AG04450 (cell line): ENCODE data around the gene RASSF10. TPM values are rescaled to one million over a fixed set of nuclear protein-coding genes. Genes with fewer than 3 reads are reported as not detected.

Experiments
- CTCF ChIA-PET: fragments of 300-600, 350-600 bp; formaldehyde crosslinking; extraction: SDS; loops from one replicate; lab custom pipeline; 2022; ENCODE audit warnings: antibody characterized with exemption, inconsistent platforms; lab: Charles Lee
- POLR2A ChIA-PET: fragments of 350-600 bp; formaldehyde crosslinking; extraction: SDS; loops from one replicate; lab custom pipeline; 2021; ENCODE audit warnings: antibody characterized with exemption, inconsistent platforms; lab: Yijun Ruan, JAX
- DNase-seq: peaks from one replicate; pipeline ENCODE4 v3.0.0-alpha.2; 2011; ENCODE audit warnings: low read depth, low spot score
- H3K27ac ChIP-seq: one replicate; pipeline ENCODE4 v1.5.1; 2012; ENCODE audit warnings: low read depth, low read length, control low read depth
- H3K27me3 ChIP-seq: one replicate; pipeline ENCODE4 v1.6.0; 2012; ENCODE audit warnings: low read length; ENCODE audit not compliant: control insufficient read depth, insufficient read depth
- H3K4me3 ChIP-seq: 2 replicates; pipeline ENCODE4 v1.5.1; 2011; ENCODE audit warnings: mild to moderate bottlenecking, low read depth, low read length, control low read depth
- H3K9me3 ChIP-seq: 2 replicates; pipeline ENCODE4 v1.5.1; 2012; ENCODE audit warnings: low read length; ENCODE audit not compliant: control insufficient read depth, insufficient read depth
- polyA plus RNA-seq: library from polyadenylated mRNA; depleted of rRNA; stranded (reverse); fragments of >200 nt; gene quantifications from 2 replicates; pipeline ENCODE4 v1.2.3, GENCODE V29; 2011
- TF ChIP-seq, protein P1 (sequence below): IDR thresholded peaks from 2 replicates; pipeline ENCODE4 v1.5.1; 2011; ENCODE audit warnings: low read depth, low read length, control low read depth, inconsistent platforms

RASSF10 gene
- polyA plus RNA-seq, 1 experiment, result not detected

DNA sequence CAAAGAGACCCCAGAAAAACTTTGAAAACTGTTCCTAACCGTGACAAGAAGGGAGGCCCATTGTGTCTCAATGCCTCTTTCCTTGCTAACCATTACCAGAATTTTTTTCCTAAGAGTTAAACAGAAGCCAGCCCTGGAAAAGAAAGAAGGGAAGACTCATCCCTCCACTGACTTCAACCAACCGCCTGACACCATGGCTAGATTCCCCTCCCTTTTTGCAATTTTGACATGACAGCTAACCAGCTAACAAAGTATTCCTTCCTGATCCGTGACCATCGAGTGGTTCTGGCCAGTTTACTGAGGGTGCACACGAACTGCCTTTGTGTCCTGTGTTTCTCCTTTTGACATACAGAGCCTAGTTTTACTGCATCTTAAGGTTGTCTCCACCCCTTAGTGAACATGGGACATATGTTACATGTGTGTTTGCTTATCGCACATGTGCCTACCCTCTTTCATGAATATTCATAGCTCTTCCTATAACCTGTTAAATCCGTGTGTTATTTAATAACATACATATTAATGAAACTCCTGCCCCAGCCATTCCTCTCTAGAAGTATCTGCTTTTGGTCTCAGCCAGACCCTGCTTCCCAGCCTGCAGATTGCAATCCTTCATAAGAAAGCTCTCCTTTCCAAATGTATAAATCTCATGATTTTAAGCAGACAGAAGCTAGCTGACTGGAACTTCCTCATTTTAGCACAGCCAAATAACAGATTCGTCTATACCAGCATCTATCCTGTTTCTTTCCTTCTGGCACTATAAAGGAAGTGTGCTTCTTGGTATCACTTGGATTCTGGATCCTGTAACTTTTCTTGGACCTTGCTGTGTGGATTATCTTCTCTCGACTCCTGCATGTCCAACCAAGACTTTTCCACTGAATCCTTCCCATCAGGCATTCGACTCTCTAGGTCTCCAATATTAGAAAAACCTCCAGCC, 37.8 kb downstream of the RASSF10 start:
- peaks cover 50% of the 10 kb centered on the region for H3K27me3 ChIP-seq
- H3K4me3 ChIP-seq, result no peak overlapping the region
- ChIA-PET POLR2A (no interaction called here), CTCF (no interaction called here)
- no peaks in the 10 kb centered on the region for H3K9me3 ChIP-seq
- no peak for DNase-seq
- no peak overlapping the region for H3K27ac ChIP-seq
- TF ChIP-seq, protein P1, sequence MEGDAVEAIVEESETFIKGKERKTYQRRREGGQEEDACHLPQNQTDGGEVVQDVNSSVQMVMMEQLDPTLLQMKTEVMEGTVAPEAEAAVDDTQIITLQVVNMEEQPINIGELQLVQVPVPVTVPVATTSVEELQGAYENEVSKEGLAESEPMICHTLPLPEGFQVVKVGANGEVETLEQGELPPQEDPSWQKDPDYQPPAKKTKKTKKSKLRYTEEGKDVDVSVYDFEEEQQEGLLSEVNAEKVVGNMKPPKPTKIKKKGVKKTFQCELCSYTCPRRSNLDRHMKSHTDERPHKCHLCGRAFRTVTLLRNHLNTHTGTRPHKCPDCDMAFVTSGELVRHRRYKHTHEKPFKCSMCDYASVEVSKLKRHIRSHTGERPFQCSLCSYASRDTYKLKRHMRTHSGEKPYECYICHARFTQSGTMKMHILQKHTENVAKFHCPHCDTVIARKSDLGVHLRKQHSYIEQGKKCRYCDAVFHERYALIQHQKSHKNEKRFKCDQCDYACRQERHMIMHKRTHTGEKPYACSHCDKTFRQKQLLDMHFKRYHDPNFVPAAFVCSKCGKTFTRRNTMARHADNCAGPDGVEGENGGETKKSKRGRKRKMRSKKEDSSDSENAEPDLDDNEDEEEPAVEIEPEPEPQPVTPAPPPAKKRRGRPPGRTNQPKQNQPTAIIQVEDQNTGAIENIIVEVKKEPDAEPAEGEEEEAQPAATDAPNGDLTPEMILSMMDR, result no peak

DNA sequence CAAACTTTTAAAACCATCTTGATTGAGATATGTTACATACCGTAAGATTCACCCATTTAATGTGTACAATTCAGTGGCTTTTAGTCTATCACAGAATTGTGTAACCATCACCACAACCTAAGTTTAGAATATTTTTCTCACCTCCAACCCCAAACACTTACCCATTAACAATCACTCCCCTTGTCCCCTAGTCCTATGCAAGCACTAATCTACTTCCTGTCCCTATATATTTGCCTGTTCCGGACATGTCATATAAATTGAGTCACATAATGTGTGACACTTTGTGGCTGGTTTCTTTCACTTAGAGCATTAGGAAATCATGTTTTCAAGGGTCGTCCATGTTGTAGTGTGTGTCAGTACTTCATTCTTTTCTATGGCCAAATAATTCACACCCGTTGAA, 38.8 kb downstream of the RASSF10 start:
- no peak for DNase-seq
- TF ChIP-seq, protein P1, result no peak
- peaks cover 50% of the 10 kb centered on the region for H3K27me3 ChIP-seq
- POLR2A ChIA-PET, result no interaction called here
- H3K4me3 ChIP-seq, result no peak overlapping the region
- CTCF ChIA-PET, result no interaction called here
- no peak overlapping the region for H3K27ac ChIP-seq
- no peaks in the 10 kb centered on the region for H3K9me3 ChIP-seq

DNA sequence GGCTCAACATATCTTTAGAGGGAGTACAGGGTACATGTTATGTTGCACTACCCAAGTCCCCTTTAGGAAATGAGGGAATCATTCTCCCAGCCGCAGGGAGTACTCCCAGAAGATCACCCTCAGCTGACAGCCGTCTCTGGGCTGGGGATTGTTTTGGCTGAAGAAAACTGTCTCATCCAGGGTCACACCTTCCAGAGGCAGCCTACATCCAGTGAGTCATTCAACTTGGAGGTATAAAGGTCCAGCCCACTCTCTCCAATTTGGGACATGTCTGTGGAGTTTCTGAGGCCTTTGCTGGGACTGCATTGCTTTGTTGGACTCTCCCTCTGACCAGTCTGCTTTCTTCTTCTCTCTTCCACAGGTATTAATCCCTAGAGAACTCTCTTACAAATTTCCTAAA, 42.1 kb downstream of the RASSF10 start:
- TF ChIP-seq, protein P1, result no peak
- ChIA-PET POLR2A (no interaction called here), CTCF (no interaction called here)
- Histone ChIP-seq H3K27me3 (peaks cover 32% of the 10 kb centered on the region), H3K27ac (no peak overlapping the region), H3K9me3 (no peaks in the 10 kb centered on the region), H3K4me3 (no peak overlapping the region)
- DNase-seq, result no peak

DNA sequence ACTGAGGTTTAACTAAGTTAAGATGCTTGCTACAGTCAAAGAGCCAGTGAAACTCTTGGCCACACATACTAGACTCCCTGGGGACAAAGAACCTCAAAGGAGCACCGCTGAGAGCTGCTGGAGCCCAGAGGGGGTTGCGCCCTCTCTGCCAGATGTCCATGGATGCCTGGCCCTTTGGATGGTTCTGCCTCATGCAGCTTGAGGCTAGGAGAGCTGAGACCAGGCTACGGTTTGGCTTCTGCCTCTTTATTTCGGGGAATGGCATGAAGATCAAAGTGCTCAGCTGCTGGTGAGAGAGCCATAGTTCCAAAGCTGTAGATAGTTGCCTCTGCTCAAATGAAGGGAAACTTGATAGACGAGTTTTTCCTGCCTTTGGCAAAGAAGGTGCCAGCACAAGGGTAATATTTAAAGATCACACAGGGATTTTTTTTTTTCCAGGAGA, 43.0 kb downstream of the RASSF10 start:
- Histone ChIP-seq H3K4me3 (no peak overlapping the region), H3K27me3 (peaks cover 26% of the 10 kb centered on the region), H3K27ac (no peak overlapping the region), H3K9me3 (no peaks in the 10 kb centered on the region)
- CTCF ChIA-PET, result no interaction called here
- POLR2A ChIA-PET, result no interaction called here
- TF ChIP-seq, protein P1, result no peak
- no peak for DNase-seq

GRCh38 chr11:13053255-13053917, 44.3 kb downstream of the RASSF10 start:
- no peaks in the 10 kb centered on the region for H3K9me3 ChIP-seq
- no peak overlapping the region for H3K4me3 ChIP-seq
- H3K27ac ChIP-seq, result no peak overlapping the region
- TF ChIP-seq, protein P1, result no peak
- H3K27me3 ChIP-seq, result peaks cover 24% of the 10 kb centered on the region
- POLR2A ChIA-PET, result interaction anchor here (0.5 kb wide), 1 partner anchor 40 kb away, joined by 3 read pairs; no protein-coding TSS in a partner anchor
- CTCF ChIA-PET, result no interaction called here
- DNase-seq, result no peak
